ENCODE measurements around the gene RMRP. TPM values are rescaled to one million over a fixed set of nuclear protein-coding genes. Genes with fewer than 3 reads are reported as not detected.

The RMRP gene
- total and polyA plus RNA-seq, 2 experiments from 2014 or later: 15.3 to 8,626 TPM

DNA sequence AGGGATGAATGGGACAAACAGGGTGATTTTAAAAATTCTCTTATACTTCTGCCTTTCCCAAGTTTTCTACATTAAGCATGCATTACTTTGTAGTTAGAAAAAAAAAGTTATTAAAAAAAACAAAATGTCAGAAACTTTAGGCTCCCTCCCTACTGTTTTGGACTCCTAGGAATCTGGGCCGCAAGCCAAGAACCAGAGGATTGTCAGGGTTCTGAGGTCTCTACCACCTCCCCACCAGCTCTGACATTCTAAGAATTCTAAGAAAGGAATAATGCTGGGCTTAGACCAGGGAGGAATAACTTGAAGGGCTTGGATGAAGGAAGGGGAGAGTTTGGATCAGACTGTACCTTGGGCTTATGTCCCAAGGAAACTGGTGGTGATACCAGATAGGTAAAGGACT lies 8.2 kb upstream of the RMRP start:
- DNase-seq (ENCODE audit: low spot score) (no peak), ATAC-seq (no peak)
- Histone ChIP-seq H3K9me2 (ENCODE audit: insufficient read depth) (peaks cover 12% of the 10 kb centered on the region), H3K36me3 (ENCODE audit: insufficient read depth) (peaks cover 8% of the 10 kb centered on the region; the same call in 1 of the 2 replicates), H3K27me3 (ENCODE audit: insufficient read depth) (no peaks in the 10 kb centered on the region), H3K4me1 (ENCODE audit: insufficient read depth) (peaks cover 15% of the 10 kb centered on the region), H3F3A (replicated peaks; ENCODE audit: low read depth) (0 out of 2 replicates have a peak, but pooled peaks cover 13% of the 10 kb centered on the region), H2AFZ (no peak overlapping the region), H3K4me3 (no peak overlapping the region), H3K27ac (ENCODE audit: low read depth) (no peak overlapping the region), H4K20me1 (replicated peaks; ENCODE audit: insufficient read depth) (no peaks in the 10 kb centered on the region), H3K79me2 (replicated peaks; ENCODE audit: insufficient read depth) (peaks cover 8% of the 10 kb centered on the region; the same call in 1 of the 2 replicates), H3K4me2 (no peak overlapping the region)
- peak overlapping the region; percentile 34; the same call in 1 of the 3 replicates for H3K4me3 Mint-ChIP-seq
- H3K4me1 Mint-ChIP-seq: peaks cover 28% of the 10 kb centered on the region
- H3K27ac Mint-ChIP-seq: no peak overlapping the region
- peaks cover 22% of the 10 kb centered on the region for H3K36me3 Mint-ChIP-seq (ENCODE audit: low read depth)
- TF ChIP-seq, protein P1, sequence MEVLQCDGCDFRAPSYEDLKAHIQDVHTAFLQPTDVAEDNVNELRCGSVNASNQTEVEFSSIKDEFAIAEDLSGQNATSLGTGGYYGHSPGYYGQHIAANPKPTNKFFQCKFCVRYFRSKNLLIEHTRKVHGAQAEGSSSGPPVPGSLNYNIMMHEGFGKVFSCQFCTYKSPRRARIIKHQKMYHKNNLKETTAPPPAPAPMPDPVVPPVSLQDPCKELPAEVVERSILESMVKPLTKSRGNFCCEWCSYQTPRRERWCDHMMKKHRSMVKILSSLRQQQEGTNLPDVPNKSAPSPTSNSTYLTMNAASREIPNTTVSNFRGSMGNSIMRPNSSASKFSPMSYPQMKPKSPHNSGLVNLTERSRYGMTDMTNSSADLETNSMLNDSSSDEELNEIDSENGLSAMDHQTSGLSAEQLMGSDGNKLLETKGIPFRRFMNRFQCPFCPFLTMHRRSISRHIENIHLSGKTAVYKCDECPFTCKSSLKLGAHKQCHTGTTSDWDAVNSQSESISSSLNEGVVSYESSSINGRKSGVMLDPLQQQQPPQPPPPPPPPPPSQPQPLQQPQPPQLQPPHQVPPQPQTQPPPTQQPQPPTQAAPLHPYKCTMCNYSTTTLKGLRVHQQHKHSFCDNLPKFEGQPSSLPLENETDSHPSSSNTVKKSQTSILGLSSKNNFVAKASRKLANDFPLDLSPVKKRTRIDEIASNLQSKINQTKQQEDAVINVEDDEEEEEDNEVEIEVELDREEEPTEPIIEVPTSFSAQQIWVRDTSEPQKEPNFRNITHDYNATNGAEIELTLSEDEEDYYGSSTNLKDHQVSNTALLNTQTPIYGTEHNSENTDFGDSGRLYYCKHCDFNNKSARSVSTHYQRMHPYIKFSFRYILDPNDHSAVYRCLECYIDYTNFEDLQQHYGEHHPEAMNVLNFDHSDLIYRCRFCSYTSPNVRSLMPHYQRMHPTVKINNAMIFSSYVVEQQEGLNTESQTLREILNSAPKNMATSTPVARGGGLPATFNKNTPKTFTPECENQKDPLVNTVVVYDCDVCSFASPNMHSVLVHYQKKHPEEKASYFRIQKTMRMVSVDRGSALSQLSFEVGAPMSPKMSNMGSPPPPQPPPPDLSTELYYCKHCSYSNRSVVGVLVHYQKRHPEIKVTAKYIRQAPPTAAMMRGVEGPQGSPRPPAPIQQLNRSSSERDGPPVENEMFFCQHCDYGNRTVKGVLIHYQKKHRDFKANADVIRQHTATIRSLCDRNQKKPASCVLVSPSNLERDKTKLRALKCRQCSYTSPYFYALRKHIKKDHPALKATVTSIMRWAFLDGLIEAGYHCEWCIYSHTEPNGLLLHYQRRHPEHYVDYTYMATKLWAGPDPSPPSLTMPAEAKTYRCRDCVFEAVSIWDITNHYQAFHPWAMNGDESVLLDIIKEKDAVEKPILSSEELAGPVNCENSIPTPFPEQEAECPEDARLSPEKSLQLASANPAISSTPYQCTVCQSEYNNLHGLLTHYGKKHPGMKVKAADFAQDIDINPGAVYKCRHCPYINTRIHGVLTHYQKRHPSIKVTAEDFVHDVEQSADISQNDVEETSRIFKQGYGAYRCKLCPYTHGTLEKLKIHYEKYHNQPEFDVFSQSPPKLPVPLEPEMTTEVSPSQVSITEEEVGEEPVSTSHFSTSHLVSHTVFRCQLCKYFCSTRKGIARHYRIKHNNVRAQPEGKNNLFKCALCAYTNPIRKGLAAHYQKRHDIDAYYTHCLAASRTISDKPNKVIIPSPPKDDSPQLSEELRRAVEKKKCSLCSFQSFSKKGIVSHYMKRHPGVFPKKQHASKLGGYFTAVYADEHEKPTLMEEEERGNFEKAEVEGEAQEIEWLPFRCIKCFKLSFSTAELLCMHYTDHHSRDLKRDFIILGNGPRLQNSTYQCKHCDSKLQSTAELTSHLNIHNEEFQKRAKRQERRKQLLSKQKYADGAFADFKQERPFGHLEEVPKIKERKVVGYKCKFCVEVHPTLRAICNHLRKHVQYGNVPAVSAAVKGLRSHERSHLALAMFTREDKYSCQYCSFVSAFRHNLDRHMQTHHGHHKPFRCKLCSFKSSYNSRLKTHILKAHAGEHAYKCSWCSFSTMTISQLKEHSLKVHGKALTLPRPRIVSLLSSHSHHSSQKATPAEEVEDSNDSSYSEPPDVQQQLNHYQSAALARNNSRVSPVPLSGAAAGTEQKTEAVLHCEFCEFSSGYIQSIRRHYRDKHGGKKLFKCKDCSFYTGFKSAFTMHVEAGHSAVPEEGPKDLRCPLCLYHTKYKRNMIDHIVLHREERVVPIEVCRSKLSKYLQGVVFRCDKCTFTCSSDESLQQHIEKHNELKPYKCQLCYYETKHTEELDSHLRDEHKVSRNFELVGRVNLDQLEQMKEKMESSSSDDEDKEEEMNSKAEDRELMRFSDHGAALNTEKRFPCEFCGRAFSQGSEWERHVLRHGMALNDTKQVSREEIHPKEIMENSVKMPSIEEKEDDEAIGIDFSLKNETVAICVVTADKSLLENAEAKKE (CRISPR knock-in tag; IDR thresholded peaks at IDR 0.05): no peak
- TF ChIP-seq, protein P2, sequence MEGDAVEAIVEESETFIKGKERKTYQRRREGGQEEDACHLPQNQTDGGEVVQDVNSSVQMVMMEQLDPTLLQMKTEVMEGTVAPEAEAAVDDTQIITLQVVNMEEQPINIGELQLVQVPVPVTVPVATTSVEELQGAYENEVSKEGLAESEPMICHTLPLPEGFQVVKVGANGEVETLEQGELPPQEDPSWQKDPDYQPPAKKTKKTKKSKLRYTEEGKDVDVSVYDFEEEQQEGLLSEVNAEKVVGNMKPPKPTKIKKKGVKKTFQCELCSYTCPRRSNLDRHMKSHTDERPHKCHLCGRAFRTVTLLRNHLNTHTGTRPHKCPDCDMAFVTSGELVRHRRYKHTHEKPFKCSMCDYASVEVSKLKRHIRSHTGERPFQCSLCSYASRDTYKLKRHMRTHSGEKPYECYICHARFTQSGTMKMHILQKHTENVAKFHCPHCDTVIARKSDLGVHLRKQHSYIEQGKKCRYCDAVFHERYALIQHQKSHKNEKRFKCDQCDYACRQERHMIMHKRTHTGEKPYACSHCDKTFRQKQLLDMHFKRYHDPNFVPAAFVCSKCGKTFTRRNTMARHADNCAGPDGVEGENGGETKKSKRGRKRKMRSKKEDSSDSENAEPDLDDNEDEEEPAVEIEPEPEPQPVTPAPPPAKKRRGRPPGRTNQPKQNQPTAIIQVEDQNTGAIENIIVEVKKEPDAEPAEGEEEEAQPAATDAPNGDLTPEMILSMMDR (conservative IDR thresholded peaks at IDR 0.05; ENCODE audit: low read depth in 2 of 2): no peak
- TF ChIP-seq EZH2phosphoT487 (IDR thresholded peaks at IDR 0.05; ENCODE audit: unreplicated experiment): no peak
- no peak for TF ChIP-seq ZNF331 (CRISPR knock-in tag; IDR thresholded peaks at IDR 0.05; ENCODE audit: low read depth)
- no peak for TF ChIP-seq POLR2AphosphoS5 (IDR thresholded peaks at IDR 0.05; ENCODE audit: low read depth)
- no peak for TF ChIP-seq JUNB (IDR thresholded peaks at IDR 0.05; ENCODE audit: unreplicated experiment)
- TF ChIP-seq CREB1 (CRISPR knock-in tag; IDR thresholded peaks at IDR 0.05; ENCODE audit: low read depth): no peak
- no peak for TF ChIP-seq ZNF114 (CRISPR knock-in tag; IDR thresholded peaks at IDR 0.05)
- no peak for TF ChIP-seq STAT1 (IDR thresholded peaks at IDR 0.05; ENCODE audit: unreplicated experiment)
- no peak for TF ChIP-seq NANOG (IDR thresholded peaks at IDR 0.05; ENCODE audit: borderline replicate concordance)
- TF ChIP-seq, protein P3, sequence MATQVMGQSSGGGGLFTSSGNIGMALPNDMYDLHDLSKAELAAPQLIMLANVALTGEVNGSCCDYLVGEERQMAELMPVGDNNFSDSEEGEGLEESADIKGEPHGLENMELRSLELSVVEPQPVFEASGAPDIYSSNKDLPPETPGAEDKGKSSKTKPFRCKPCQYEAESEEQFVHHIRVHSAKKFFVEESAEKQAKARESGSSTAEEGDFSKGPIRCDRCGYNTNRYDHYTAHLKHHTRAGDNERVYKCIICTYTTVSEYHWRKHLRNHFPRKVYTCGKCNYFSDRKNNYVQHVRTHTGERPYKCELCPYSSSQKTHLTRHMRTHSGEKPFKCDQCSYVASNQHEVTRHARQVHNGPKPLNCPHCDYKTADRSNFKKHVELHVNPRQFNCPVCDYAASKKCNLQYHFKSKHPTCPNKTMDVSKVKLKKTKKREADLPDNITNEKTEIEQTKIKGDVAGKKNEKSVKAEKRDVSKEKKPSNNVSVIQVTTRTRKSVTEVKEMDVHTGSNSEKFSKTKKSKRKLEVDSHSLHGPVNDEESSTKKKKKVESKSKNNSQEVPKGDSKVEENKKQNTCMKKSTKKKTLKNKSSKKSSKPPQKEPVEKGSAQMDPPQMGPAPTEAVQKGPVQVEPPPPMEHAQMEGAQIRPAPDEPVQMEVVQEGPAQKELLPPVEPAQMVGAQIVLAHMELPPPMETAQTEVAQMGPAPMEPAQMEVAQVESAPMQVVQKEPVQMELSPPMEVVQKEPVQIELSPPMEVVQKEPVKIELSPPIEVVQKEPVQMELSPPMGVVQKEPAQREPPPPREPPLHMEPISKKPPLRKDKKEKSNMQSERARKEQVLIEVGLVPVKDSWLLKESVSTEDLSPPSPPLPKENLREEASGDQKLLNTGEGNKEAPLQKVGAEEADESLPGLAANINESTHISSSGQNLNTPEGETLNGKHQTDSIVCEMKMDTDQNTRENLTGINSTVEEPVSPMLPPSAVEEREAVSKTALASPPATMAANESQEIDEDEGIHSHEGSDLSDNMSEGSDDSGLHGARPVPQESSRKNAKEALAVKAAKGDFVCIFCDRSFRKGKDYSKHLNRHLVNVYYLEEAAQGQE (IDR thresholded peaks at IDR 0.05; ENCODE audit: unreplicated experiment): no peak
- no peak for TF ChIP-seq EZH2 (IDR thresholded peaks at IDR 0.05; ENCODE audit: low read depth, unreplicated experiment)
- TF ChIP-seq, protein P4, sequence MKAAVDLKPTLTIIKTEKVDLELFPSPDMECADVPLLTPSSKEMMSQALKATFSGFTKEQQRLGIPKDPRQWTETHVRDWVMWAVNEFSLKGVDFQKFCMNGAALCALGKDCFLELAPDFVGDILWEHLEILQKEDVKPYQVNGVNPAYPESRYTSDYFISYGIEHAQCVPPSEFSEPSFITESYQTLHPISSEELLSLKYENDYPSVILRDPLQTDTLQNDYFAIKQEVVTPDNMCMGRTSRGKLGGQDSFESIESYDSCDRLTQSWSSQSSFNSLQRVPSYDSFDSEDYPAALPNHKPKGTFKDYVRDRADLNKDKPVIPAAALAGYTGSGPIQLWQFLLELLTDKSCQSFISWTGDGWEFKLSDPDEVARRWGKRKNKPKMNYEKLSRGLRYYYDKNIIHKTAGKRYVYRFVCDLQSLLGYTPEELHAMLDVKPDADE (IDR thresholded peaks at IDR 0.05): no peak
- no peaks in the 10 kb centered on the region; the same call in 2 of the 3 replicates for H3K9me3 Mint-ChIP-seq
- H3K27me3 Mint-ChIP-seq (ENCODE audit: insufficient read depth, low read depth, poor library complexity): peaks cover 11% of the 10 kb centered on the region
